ENCODE results near the gene PLCB3. TPM values are rescaled to one million over a fixed set of nuclear protein-coding genes. Genes with fewer than 3 reads are reported as not detected.

The PLCB3 gene
- total and polyA plus RNA-seq, 10 of the 15 experiments (the other 5 are each of a cell fraction or from before 2014, with no cell fraction given) = 0.03 to 10.3 (median 3.3) TPM

GRCh38 chr11:64305075-64305690 lies 53.9 kb downstream of the PLCB3 start, which contains the start of gene ESRRA (continued):
- TF ChIP-seq TARDBP (IDR thresholded peaks at IDR 0.05; ENCODE audit: borderline replicate concordance) (no peak), CBFB (IDR thresholded peaks at IDR 0.05; ENCODE audit: low read depth) (no peak), ETV6 (conservative IDR thresholded peaks at IDR 0.05 in 1 of 2, IDR thresholded peaks at IDR 0.05 in 1 of 2; ENCODE audit: borderline replicate concordance in 1 of 2, low read depth in 1 of 2) (no peak), CREM (IDR thresholded peaks at IDR 0.05; ENCODE audit: low read depth) (no peak), CEBPZ (IDR thresholded peaks at IDR 0.05; ENCODE audit: low read depth, low read length) (no peak), POLR2AphosphoS5 (IDR thresholded peaks at IDR 0.05; ENCODE audit: low read length) (no peak; the same call in 1 of the 2 replicates), SMAD1 (IDR thresholded peaks at IDR 0.05; ENCODE audit: low read depth, partially characterized antibody) (no peak), ZNF274 (IDR thresholded peaks at IDR 0.05; ENCODE audit: insufficient read depth, insufficient read length) (no peak), LARP7 (IDR thresholded peaks at IDR 0.05) (0 out of 2 replicates have a peak, but pooled peaks have one; percentile 45), CEBPB (IDR thresholded peaks at IDR 0.05; ENCODE audit: borderline replicate concordance in 1 of 2, low read depth in 2 of 2, low read length in 2 of 2) (no peak), E2F8 (IDR thresholded peaks at IDR 0.05; ENCODE audit: low read depth, partially characterized antibody) (no peak), POLR2A (IDR thresholded peaks at IDR 0.05; ENCODE audit: low read depth, low read length) (peak; percentile 74), MAX (IDR thresholded peaks at IDR 0.05; ENCODE audit: low read depth, low read length) (no peak), EED (IDR thresholded peaks at IDR 0.05; ENCODE audit: low read depth) (no peak)
- TF ChIP-seq, protein P1, sequence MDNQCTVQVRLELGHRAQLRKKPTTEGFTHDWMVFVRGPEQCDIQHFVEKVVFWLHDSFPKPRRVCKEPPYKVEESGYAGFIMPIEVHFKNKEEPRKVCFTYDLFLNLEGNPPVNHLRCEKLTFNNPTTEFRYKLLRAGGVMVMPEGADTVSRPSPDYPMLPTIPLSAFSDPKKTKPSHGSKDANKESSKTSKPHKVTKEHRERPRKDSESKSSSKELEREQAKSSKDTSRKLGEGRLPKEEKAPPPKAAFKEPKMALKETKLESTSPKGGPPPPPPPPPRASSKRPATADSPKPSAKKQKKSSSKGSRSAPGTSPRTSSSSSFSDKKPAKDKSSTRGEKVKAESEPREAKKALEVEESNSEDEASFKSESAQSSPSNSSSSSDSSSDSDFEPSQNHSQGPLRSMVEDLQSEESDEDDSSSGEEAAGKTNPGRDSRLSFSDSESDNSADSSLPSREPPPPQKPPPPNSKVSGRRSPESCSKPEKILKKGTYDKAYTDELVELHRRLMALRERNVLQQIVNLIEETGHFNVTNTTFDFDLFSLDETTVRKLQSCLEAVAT (IDR thresholded peaks at IDR 0.05) = no peak
- TF ChIP-seq, protein P2, sequence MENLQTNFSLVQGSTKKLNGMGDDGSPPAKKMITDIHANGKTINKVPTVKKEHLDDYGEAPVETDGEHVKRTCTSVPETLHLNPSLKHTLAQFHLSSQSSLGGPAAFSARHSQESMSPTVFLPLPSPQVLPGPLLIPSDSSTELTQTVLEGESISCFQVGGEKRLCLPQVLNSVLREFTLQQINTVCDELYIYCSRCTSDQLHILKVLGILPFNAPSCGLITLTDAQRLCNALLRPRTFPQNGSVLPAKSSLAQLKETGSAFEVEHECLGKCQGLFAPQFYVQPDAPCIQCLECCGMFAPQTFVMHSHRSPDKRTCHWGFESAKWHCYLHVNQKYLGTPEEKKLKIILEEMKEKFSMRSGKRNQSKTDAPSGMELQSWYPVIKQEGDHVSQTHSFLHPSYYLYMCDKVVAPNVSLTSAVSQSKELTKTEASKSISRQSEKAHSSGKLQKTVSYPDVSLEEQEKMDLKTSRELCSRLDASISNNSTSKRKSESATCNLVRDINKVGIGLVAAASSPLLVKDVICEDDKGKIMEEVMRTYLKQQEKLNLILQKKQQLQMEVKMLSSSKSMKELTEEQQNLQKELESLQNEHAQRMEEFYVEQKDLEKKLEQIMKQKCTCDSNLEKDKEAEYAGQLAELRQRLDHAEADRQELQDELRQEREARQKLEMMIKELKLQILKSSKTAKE (IDR thresholded peaks at IDR 0.05; ENCODE audit: low read depth, poor library complexity, severe bottlenecking) = no peak
